ENCODE data around the gene TASL.
A peak's percentile ranks its signal among the peaks of the same experiment; 100 is the strongest.
"Not testable (repeated sequence)": the region's sequence is repeated elsewhere in the genome, so short reads cannot be mapped to it uniquely, and the experiment has no call there.

Gene TASL

DNA sequence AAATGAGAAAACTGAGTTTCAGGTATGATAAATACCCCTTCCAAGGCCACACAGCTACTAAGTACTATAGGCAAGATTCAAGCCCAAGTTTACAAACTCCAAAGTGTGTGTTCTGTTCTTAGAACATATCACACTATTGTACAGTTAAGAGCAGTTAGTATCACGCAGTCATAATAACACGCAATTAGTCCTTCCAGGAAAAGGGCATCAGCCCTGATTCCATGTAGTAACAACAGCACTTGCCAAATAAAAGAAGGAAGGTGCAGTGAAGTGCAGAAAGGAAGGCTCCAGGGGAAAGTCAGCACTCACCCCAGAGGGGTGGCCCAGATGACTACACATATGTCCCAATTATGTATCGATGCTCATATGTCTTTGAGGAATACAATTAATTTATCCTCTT lies 4.4 kb downstream of the TASL start:
- DNase-seq = no peak

DNA sequence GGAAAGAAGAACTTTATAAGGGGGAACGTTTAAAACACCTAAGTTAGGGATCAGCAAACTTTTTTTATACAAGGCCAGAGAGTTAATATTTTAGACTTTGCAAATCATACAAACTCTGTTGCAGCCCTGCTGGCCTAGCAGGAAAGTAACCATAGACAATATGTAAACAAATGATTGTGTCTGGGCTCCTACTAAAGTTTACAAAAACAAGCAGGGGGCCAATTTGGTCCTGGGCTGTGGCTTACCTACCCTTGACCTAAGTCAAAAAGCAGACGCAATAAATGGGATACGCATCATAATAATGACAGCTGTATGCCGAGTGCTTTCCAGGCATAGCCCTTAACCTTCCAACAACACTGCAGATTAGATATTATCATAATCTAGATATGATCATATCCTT lies 4.9 kb downstream of the TASL start:
- DNase-seq = no peak

DNA sequence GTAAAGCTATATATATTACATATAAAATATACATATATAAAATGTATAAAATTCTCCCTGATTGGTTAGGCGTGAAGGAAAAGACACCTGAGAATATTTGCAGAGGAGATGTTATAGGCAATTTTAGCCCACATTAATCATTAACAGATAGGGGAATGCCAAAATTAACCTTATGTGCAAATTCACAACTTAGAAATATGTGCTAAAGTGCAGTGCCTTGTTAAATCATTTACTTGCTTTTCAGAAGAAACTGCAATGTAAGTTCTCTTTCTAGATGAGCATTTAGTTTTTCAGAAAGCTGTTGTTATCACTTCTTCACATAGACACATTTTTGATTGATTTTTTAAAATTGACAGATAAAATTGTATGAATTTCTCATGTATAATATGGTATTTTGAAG lies 5.6 kb downstream of the TASL start:
- DNase-seq = no peak

DNA sequence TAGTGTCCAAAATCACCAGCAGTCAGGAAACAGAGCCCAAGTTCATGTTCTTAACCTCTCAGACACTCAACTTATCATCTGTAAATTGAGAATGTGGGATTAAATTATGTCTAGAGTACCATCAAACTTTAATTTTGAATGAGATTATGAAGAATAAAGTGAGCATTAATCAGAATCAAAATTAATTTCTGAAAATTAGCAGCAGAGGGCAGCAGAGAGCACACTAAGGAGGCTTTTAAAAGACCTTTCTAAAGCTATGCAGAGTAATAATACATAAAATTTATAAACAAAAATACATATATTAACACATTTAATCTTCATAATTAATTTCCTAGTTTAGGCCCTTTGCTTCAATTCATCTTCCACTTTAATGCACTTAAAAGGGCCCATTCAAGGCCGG lies 7.1 kb downstream of the TASL start:
- DNase-seq = peak; percentile 23

DNA sequence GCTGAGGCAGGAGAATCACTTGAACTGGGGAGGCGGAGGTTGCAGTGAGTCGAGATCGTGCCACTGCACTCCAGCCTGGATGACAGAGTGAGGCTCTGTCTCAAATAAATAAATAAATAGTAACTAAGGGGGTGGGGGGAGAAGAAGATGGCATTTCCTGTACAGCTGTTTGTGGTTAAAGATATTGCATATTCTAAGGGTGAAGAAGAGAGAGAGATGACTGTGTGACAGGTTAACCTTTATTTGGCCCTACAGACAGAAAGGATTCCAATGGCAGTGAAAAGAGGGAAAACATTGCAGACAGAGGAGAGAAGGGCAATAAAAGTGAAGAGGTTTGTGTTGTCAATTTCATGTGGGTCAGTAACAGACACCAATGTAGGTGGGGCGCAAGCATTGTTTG lies 9.4 kb downstream of the TASL start:
- DNase-seq = no peak

DNA sequence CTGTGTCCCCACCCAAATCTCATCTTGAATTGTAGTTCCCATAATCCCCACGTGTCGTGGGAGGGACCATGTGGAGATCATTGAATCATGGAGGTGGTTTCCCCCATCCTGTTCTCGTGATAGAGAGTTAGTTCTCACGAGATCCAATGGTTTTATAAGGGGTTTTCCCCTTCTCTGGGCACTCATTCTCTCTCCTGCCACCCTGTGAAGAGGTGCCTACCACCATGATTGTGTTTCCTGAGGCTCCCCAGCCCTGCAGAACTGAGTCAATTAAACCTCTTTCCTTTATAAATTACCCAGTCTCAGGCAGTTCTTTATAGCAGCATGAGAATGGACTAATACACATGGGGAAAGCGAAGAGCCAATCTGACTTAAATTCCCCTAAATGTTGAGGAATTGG lies 14.5 kb downstream of the TASL start:
- DNase-seq = not testable (repeated sequence)

DNA sequence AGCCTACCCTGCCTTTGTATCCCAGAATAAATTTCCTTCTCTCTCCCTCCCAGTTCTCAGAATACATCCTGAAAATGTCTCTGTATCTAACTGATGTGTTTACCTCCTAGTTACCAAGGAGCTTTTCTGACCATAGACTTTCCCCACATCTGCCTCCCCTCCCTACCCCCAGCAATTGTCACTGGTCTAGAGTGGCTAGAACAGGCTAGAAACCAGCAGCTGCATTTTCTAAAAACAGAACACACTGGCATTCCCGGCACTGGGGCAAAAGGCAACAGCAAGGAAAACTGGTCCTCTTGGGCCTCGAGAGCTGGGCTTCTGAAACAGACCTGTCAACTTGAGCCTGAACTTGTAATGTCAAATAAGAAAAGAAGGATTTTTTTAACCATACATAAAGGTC lies 16.4 kb downstream of the TASL start:
- DNase-seq = no peak

DNA sequence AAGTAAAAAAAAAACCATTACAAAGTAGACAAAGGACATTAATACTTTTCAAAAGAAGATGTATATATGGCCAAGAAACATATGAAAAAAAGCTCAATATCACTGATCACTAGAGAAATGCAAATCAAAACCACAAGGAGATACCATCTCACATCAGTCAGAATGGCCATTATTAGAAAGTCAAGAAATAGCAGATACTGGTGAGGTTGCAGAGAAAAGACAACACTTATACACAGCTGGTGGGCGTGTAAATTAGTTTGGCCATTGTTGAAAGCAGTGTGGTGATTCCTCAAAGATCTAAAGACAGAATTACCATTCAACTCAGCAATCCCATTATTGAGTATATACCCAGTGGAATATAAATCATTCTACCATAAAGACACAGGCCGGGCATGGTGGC lies 39.3 kb downstream of the TASL start:
- no peak for DNase-seq

DNA sequence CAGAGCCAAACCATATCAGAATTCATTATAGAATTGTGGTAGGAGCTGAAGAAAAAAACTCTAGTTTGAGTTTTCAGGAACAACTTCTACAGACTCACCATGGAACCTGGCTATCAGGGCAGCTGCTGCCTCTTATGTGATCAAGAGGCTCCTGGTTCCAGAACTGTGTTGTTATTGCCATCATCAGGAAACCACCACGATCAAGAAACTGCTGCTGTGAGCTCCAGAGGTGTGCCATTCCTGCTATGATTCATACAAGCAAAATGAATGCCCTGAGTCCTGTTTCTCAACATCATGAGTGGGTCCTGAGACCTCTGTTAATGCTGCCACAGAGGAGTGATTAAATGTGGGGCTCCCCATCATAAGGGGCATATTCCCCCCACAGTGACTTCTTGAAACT lies 43.7 kb downstream of the TASL start:
- DNase-seq = no peak

DNA sequence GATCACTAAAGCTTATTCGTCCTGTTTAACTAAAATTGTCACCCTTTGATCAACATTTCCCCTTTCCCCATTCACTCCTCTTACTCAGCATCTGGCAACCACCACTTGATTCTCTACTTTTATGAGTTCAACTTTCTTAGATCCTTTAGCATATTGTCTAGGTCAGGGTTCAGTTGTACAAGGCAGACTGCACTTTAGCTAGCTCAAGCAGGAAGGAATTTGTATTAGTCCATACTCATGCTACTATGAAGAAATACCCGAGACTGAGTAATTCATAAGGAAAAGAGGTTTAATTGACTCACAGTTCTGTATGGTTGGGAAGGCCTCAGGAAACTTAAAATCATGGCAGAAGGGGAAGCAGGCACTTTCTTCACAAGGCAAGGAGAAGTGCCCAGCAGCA lies 44.3 kb downstream of the TASL start:
- no peak for DNase-seq

DNA sequence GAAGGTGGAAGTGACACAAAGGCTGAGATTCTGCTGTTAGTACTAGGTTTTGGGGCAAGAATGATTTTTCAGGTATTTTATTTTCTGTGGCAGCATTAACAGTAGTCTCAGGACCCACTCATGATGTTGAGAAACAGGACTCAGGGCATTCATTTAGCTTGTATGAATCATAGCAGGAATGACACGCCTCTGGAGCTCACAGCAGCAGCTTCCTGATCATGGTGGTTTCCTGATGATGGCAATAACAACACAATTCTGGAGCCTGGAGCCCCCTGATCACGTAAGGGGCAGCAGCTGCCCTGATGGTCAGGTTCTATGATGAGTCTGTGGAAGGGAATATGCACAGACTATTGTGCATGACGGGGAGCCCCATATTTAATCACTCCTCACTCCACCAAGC lies 47.0 kb downstream of the TASL start:
- DNase-seq = no peak

DNA sequence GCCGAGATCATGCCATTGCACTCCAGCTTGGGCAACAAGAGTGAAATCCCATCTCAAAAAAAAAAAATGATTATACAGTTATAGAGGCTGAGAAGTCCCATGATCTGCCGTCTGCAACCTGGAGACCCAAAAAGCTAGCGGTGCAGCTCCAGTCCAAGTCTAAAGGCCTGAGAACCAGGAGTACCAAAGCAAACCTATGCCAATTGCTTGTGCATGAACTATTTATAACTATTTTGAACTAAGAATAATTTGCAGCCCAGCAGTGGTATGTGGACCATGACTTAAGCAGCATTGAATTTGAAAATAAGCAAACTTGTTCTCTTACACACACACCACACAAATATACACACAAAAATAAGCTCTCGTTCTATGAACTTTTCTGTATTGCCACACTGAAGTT lies 51.8 kb downstream of the TASL start:
- no peak for DNase-seq

DNA sequence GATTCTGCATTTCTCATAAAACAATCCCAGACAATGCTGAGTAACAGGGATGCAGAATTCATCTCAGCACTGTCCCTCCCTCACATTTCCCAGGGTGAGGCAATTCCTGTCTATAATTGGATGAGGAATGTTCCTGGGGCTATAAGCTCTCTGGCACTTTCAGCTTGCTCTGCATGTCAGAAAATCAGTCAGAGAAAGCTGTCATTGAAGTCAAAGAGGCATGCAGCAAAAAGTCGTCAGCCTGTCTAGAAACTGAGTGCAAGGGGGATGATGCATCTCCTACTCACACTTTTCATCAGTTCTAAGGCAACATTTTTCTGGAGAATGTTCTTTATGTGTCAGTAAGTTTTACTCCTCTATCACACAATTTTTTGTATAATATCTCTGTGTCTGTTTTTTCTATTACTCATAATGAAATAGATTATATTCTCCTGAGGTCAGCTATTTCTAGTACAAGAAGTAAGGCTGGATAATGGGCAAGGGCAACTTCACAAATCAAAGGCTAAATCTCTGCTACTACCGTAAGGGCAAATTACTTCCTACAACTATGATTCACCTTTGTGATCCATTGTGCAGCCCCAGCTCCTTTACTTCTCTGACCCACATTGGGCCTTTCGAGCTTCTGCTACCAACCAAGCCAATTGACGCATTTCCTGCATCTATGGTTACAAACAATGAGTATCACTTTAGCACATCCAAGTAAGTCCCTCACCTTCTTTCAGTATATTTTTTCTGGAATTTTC lies 56.0 kb downstream of the TASL start:
- peak; percentile 15 for DNase-seq

DNA sequence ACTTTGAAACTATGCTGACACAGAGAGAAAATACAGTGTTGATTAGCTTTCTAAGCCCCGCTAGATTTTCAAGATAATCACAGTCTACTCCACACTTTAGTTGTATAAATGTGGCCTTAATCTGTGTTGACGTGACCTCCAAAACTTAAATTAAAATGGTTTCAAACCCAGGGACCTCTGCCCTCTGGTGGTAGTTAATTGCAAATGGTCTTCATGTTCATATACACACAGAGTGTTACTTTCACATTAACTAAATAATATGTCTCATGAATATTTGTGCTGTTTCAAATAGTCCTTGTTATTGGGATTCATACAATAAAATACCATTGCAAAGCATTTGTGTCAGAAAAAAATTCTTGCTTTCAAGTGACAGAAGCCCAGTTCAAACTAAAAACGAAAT lies 64.3 kb downstream of the TASL start:
- peak; percentile 5 for DNase-seq
